Activated naive CD8-positive, alpha-beta T cell treated with anti-CD3 and anti-CD28 coated beads for 36 hours (primary cell): ENCODE data around the gene ARHGAP23. TPM values are rescaled to one million over a fixed set of nuclear protein-coding genes. Genes with fewer than 3 reads are reported as not detected.

Source experiments
- DNase-seq: peaks from one replicate; pipeline ENCODE4 v3.0.0; 2021
- H3K27ac Mint-ChIP-seq: one replicate; pipeline ENCODE4 v1.8.0; 2022; ENCODE audit warnings: mild to moderate bottlenecking, moderate library complexity, mixed read lengths
- H3K27me3 Mint-ChIP-seq: one replicate; pipeline ENCODE4 v1.8.0; 2022; ENCODE audit warnings: mild to moderate bottlenecking, mixed read lengths
- H3K36me3 Mint-ChIP-seq: one replicate; pipeline ENCODE4 v1.8.0; 2021; ENCODE audit warnings: mild to moderate bottlenecking, mixed read lengths
- H3K4me1 Mint-ChIP-seq: one replicate; pipeline ENCODE4 v1.8.0; 2021; ENCODE audit warnings: mixed read lengths
- H3K4me3 Mint-ChIP-seq: one replicate; pipeline ENCODE4 v1.8.0; 2022; ENCODE audit warnings: mild to moderate bottlenecking, moderate library complexity, mixed read lengths
- H3K9me3 Mint-ChIP-seq: one replicate; pipeline ENCODE4 v1.8.0; 2022; ENCODE audit warnings: mixed read lengths
- total RNA-seq, 2 experiments: library from RNA; stranded (reverse); gene quantifications; one replicate each; pipeline ENCODE4 v1.2.3, GENCODE V29; 2021

The ARHGAP23 gene, protein sequence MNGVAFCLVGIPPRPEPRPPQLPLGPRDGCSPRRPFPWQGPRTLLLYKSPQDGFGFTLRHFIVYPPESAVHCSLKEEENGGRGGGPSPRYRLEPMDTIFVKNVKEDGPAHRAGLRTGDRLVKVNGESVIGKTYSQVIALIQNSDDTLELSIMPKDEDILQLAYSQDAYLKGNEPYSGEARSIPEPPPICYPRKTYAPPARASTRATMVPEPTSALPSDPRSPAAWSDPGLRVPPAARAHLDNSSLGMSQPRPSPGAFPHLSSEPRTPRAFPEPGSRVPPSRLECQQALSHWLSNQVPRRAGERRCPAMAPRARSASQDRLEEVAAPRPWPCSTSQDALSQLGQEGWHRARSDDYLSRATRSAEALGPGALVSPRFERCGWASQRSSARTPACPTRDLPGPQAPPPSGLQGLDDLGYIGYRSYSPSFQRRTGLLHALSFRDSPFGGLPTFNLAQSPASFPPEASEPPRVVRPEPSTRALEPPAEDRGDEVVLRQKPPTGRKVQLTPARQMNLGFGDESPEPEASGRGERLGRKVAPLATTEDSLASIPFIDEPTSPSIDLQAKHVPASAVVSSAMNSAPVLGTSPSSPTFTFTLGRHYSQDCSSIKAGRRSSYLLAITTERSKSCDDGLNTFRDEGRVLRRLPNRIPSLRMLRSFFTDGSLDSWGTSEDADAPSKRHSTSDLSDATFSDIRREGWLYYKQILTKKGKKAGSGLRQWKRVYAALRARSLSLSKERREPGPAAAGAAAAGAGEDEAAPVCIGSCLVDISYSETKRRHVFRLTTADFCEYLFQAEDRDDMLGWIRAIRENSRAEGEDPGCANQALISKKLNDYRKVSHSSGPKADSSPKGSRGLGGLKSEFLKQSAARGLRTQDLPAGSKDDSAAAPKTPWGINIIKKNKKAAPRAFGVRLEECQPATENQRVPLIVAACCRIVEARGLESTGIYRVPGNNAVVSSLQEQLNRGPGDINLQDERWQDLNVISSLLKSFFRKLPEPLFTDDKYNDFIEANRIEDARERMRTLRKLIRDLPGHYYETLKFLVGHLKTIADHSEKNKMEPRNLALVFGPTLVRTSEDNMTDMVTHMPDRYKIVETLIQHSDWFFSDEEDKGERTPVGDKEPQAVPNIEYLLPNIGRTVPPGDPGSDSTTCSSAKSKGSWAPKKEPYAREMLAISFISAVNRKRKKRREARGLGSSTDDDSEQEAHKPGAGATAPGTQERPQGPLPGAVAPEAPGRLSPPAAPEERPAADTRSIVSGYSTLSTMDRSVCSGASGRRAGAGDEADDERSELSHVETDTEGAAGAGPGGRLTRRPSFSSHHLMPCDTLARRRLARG (N-terminal part only)
- total RNA-seq: under 1 TPM; 0.08 to 0.66 TPM

DNA sequence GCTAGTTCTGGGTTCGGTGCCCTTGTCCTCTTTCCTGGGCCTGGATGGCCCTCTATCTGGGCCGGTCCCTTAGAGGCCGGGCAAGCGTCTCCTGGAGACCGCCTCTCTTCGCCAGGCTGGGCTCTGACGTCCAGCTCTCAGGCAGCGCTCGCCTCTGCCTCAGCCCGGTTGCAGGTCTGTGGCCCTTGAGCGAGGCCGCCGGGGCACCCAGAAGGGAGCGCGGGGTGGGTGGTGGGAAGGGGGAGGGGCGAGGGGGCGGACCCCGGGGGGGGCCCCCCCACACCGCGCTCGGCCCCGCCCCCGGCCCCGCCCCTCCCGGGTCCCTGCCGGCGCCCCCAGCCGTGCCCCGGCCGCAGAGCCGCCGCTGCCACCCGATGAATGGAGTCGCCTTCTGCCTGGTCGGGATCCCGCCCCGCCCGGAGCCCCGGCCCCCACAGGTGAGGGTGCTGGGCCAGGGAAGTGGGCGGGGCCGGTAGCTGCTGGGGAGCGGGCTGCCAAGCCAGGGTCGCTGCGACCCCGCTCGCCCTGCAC lies at the start of gene ARHGAP23:
TSS of gene ARHGAP23 (plus strand) at position 353 of the 531 bp plus-strand sequence. CDS start at position 375, 22 bp downstream.
- Mint-ChIP-seq H3K9me3 (no peaks in the 10 kb centered on the region), H3K27ac (no peak within 1 kb of the TSS), H3K27me3 (peaks cover 52% of the 10 kb centered on the region), H3K36me3 (no peaks in the 10 kb centered on the region), H3K4me3 (peak within 1 kb of the TSS; percentile 62), H3K4me1 (peaks cover 7% of the 10 kb centered on the region)
- peak; percentile 27 for DNase-seq

DNA sequence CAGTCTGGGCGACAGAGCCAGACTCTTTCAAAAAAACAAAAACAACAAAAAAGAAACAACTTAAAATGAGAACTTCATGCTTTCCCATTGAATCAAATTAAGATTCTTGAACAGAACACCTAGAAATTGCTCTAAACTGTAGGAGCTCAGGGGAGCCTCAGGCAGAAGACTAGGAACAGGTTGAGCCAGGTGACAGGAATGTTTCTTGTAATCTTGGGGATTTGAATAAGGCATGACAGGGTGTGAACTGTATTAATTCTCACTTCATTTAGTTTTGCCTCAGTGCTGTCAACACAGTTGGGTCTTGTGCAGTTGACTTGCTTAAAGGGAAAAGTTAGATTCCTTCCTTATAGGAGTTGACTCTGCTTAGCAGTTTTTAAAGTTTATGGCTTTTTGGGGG lies 48.8 kb upstream of the ARHGAP23 start:
- no peaks in the 10 kb centered on the region for H3K9me3 Mint-ChIP-seq
- peaks cover 7% of the 10 kb centered on the region for H3K36me3 Mint-ChIP-seq
- no peaks in the 10 kb centered on the region for H3K4me1 Mint-ChIP-seq
- no peaks in the 10 kb centered on the region for H3K27me3 Mint-ChIP-seq
- no peak for DNase-seq
- no peak overlapping the region for H3K4me3 Mint-ChIP-seq
- H3K27ac Mint-ChIP-seq: no peak overlapping the region

DNA sequence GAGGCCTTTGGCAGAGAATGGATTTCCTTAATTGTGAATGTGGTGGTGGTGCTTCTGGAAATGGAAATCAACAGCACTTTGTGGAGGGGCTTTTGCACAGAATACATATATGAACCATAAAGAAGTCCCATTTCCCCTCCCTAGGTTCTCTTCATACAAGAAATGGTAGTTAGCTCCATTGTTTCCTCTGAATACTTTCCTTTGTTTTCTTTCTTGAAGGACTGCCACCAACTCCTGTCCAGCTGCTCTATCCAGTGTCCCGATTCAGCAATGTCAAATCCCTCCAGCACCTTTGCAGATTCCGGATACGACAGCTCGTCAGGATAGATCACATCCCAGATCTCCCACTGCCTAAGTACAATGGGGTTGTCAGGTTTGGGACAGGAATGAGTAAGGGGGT lies 33.2 kb upstream of the ARHGAP23 start:
- H3K27ac Mint-ChIP-seq: no peak overlapping the region
- no peaks in the 10 kb centered on the region for H3K27me3 Mint-ChIP-seq
- peaks cover 4% of the 10 kb centered on the region for H3K36me3 Mint-ChIP-seq
- H3K4me1 Mint-ChIP-seq: no peaks in the 10 kb centered on the region
- no peak overlapping the region for H3K4me3 Mint-ChIP-seq
- no peak for DNase-seq
- no peaks in the 10 kb centered on the region for H3K9me3 Mint-ChIP-seq

DNA sequence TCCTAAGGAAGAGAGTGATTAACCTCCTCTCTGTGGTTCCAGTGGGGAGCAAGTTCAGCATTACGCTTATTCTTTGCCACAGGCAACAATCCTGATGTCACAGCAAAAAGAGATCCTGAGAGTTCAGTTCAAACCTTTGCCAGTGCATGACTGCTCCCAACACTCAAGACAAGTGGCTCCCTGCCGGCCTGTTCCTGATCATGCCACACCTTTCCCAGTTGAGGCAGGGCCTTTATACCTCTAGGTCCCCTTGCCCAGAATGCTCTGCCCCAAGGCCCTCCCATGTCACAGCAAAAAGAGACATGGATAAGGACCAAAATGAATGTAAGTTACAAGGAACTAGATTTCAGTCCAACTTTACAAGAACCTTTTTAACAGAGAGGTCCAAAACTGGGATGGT lies 31.0 kb upstream of the ARHGAP23 start:
- no peaks in the 10 kb centered on the region for H3K27me3 Mint-ChIP-seq
- no peak overlapping the region for H3K27ac Mint-ChIP-seq

DNA sequence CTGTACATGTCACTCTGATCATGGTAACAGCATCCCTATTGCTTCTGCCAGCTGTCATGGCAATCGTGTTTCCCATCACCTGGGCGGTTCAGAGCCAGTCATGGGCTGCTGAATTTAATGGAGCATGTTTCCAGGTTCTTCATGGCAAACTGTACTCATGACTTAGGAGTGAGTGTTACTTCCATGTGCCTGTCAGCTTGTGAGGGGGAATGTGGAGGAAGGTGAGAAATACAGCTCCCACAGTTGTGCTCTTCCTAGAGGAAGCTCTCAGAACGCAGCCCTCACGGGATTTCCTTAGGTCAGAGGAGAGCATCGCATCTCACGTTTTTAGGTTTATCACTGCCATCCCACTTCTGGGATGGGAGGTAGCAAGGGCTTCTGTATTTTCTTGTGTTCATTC lies 28.0 kb upstream of the ARHGAP23 start:
- Mint-ChIP-seq H3K27me3 (no peaks in the 10 kb centered on the region), H3K36me3 (peaks cover 2% of the 10 kb centered on the region), H3K27ac (no peak overlapping the region), H3K9me3 (no peaks in the 10 kb centered on the region), H3K4me1 (no peaks in the 10 kb centered on the region), H3K4me3 (no peak overlapping the region)
- DNase-seq: no peak

More for the DNA sequence above, 31.0 kb upstream of the ARHGAP23 start:
- DNase-seq: no peak
- Mint-ChIP-seq H3K4me1 (no peaks in the 10 kb centered on the region), H3K4me3 (no peak overlapping the region), H3K9me3 (no peaks in the 10 kb centered on the region), H3K36me3 (peaks cover 2% of the 10 kb centered on the region)

DNA sequence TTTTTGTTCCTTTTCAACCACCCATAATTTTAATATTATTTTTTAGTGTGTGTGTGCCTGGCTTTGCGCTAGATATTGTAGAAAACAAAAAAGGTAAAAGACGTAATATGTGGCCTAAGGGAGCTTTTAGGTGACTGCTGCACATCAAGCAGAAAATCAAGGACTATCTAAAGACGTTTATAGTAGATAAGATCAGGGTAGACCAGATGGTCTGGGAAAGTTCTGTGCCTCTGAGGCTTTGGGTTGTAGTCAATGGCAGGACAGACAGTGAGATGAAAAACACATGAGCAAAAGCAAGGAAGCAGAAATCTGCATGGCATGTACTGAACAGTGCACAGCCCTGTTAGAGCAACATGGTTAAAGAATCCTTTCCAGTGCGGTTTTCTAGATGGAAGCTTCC lies 26.8 kb upstream of the ARHGAP23 start:
- no peak for DNase-seq
- H3K27ac Mint-ChIP-seq: no peak overlapping the region
- peaks cover 2% of the 10 kb centered on the region for H3K36me3 Mint-ChIP-seq
- H3K4me3 Mint-ChIP-seq: no peak overlapping the region
- no peaks in the 10 kb centered on the region for H3K27me3 Mint-ChIP-seq
- no peaks in the 10 kb centered on the region for H3K9me3 Mint-ChIP-seq
- no peaks in the 10 kb centered on the region for H3K4me1 Mint-ChIP-seq

DNA sequence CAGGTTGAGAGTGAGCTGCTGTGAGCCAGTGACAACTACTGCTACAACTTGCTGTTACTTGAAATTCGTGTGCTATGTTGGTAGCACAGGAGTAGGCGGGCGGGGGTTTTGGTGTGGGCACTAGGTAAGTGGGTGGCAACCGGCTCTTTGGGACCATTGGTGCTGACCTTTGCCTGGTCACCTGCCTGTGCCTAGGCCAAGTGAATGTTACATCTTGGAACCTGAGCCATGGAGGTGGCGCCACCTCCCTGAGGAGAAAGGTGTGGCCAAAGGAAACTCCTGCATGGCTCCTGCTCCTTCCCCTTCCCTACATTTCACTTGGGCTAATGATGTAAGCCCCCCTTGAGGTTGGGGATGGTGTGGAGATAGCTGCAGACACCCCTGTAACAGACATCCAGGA lies 25.4 kb upstream of the ARHGAP23 start:
- Mint-ChIP-seq H3K27me3 (no peaks in the 10 kb centered on the region), H3K27ac (no peak overlapping the region), H3K4me3 (no peak overlapping the region), H3K9me3 (no peaks in the 10 kb centered on the region), H3K4me1 (no peaks in the 10 kb centered on the region), H3K36me3 (peaks cover 2% of the 10 kb centered on the region)
- no peak for DNase-seq

DNA sequence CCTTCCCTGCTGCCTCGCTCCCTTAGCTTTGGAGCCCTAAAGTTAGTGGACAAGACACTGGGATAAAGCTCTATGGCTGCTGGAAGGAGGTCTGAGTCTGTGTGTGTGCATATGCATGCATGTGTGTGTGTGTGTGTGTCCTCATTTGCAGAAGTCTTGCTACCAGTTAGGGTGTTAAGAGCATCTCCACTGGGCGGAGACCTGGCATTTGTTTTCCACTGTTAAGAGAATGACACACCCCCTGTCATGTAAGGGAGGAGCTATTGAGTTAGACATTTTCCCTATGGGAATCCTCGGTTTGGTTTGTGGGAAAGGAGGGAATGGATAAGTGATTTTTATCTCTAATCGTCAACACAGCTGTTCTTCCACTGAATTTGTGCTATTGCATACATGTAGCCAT lies 24.8 kb upstream of the ARHGAP23 start:
- DNase-seq: no peak
- Mint-ChIP-seq H3K9me3 (no peaks in the 10 kb centered on the region), H3K4me3 (no peak overlapping the region), H3K27me3 (no peaks in the 10 kb centered on the region), H3K36me3 (peaks cover 2% of the 10 kb centered on the region), H3K27ac (no peak overlapping the region), H3K4me1 (no peaks in the 10 kb centered on the region)

DNA sequence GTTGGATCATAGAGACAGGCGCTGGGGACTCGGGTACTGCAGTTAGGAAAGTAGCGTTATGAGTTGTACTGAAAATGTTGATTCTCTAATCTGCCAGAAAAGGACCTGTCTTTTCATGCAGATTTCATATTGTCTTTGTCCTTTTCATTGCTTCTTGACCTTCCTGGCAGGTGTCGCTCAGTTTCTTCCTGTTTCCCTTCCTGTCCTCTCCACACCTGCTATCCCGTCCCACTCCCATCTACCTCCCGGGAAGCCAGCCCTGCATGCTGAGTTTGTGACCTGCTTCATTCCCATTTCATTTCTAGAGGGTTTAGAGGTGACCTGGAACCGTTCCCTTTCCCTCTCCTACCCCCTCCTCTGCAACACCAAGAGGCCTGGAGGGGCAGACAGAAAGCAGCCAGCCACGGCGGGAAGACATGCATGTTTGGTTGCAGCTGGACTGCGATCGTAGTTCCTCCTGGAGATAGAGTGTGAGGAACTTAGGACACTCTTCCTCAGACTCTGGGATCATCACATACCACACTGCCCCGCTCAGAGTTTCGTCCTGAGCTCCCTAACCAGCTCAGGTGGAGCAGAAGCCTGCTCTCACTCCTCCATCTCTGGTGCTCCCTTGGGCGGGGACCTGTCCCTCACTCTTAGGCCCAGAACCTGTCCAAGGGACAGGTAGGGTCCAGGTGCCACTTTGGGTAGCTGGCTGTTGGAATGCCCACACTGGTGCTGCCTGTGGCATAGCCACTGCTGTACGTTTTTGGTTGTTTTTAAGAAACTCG lies 23.9 kb upstream of the ARHGAP23 start:
- Mint-ChIP-seq H3K27ac (no peak overlapping the region), H3K36me3 (peaks cover 1% of the 10 kb centered on the region), H3K9me3 (no peaks in the 10 kb centered on the region), H3K4me3 (no peak overlapping the region), H3K27me3 (no peaks in the 10 kb centered on the region), H3K4me1 (no peaks in the 10 kb centered on the region)
- DNase-seq: no peak

DNA sequence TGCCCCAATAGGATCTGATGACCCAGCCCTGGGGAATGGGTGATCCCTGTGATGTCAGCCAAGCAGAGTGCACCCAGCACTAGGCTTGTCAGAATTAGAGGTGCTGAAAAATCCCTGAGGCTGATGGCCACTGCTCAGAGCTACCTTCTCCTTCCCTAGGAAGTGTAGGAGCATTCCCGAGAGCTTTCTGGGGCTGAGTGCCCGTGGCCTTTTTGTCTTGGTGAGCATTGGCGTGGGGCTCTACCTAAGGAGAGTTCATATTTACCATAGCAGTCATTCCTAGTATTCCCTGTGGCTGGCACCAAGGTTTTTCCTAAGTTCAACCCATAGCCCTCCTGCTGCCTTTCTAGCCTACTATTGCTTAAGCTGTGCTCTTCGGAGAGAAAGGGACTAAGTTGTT lies 22.6 kb upstream of the ARHGAP23 start:
- Mint-ChIP-seq H3K27ac (no peak overlapping the region), H3K36me3 (no peaks in the 10 kb centered on the region), H3K4me3 (no peak overlapping the region), H3K27me3 (no peaks in the 10 kb centered on the region), H3K4me1 (no peaks in the 10 kb centered on the region), H3K9me3 (no peaks in the 10 kb centered on the region)
- DNase-seq: no peak

DNA sequence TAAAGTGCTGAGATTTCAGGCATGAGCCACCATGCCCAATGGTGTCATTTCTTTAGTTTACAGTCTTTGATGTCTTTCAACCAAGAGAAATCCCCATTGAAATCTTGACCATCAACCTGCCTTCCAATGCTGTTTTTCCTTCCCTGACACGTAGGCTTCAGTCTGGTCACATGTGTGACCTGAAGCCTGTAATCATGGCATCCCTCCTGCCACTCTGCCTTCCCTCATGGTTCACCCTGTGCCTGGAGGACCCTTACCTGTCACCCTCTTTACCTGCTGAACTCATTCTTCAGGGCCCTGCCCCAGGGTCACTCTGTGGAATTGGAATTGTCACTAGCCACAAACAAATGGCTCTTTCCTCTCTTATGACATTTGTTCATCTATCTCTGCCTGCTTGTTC lies 18.1 kb upstream of the ARHGAP23 start:
- Mint-ChIP-seq H3K36me3 (no peaks in the 10 kb centered on the region), H3K27ac (no peak overlapping the region), H3K9me3 (no peaks in the 10 kb centered on the region), H3K4me3 (no peak overlapping the region), H3K27me3 (peaks cover 8% of the 10 kb centered on the region), H3K4me1 (peaks cover 3% of the 10 kb centered on the region)
- no peak for DNase-seq

DNA sequence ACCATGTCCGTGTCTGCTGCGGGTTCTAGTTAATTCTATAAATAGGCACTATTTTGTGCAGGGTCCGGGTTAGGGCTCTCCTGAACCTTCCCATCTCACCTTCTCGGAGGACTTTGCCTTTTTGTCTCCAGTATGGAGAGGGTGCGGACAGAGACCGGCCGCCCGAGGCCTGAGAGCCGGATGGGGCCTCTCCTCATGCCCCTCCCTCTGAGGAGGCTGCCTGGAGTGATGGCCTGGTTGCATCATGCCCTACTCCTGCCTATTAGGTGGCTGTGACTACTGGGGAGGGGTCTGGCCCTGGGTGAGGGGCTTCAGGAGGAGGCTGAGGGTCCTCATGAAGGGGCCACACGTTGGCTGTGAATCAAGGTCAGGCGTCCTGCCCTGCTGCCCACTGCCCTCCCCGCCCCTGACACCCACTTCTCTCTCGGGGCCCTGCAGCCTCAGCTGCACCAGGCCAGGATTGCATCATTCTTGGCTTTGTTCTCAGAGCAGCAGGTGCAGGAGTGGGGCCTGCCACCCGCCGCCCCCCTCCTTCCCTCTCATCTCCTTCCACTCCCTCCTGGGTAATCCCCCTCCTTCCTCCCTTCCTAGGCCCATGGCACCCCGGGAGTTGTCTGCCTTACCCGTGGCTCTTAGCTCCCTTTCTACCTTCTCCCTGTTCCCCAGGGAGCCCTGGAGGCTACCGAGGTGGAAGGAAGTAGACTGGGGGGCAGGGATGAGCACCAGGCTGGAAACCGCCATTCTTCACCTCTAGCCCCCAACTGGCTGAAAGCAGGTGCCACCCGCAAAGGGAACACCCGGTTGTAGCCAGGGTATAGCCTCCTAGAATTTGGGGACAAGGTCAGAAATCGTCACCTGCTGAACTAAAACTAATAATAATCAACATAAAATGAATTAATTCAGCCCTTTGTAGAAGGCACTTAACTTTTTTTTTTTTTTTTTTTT lies 12.7 kb upstream of the ARHGAP23 start:
- peak; percentile 63 for DNase-seq
- H3K4me1 Mint-ChIP-seq: peaks cover 9% of the 10 kb centered on the region
- peaks cover 46% of the 10 kb centered on the region for H3K27me3 Mint-ChIP-seq
- peak overlapping the region; percentile 92 for H3K27ac Mint-ChIP-seq
- no peaks in the 10 kb centered on the region for H3K9me3 Mint-ChIP-seq
- no peaks in the 10 kb centered on the region for H3K36me3 Mint-ChIP-seq
- peak overlapping the region; percentile 79 for H3K4me3 Mint-ChIP-seq

DNA sequence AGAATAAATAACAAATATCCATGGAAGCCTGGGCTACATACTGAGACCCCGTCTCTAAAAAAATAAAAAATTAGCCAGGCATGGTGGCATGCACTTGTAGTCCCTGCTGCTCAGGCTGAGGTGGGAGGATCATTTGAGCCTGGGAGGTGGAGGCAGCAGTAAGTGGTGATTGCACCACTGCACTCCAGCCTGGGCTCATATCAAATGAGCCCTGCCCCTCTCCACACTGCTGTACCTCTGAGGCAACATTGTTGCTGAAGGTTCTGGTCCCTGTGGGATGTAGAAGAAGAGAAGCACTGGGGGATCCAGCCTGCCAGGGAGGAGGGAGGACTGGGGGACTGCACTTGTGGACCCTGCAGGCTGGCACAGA lies 11.4 kb upstream of the ARHGAP23 start:
- no peak for DNase-seq
- H3K36me3 Mint-ChIP-seq: no peaks in the 10 kb centered on the region
- no peak overlapping the region for H3K4me3 Mint-ChIP-seq
- no peak overlapping the region for H3K27ac Mint-ChIP-seq
- peaks cover 9% of the 10 kb centered on the region for H3K4me1 Mint-ChIP-seq
- H3K27me3 Mint-ChIP-seq: peaks cover 55% of the 10 kb centered on the region
- no peaks in the 10 kb centered on the region for H3K9me3 Mint-ChIP-seq
